HepG2 (cell line): Measurements from ENCODE around the gene KAT7. TPM values are rescaled to one million over a fixed set of nuclear protein-coding genes. Genes with fewer than 3 reads are reported as not detected.

ENCODE experiments used
- ATAC-seq: fragments of 200-7000 bp; cut with Tn5 transposase; 3 replicates; pipeline ENCODE4 v1.9.1; 2020; ENCODE audit warnings: mild to moderate bottlenecking, moderate library complexity
- BruUV-seq: library from RNA; stranded (reverse); fragments of 400-500 nt; replicated peaks from 2 replicates; lab custom pipeline; 2021; lab: Mats Ljungman, UMichigan
- CTCF ChIA-PET: fragments of 300-600 bp; formaldehyde crosslinking; extraction: SDS; loops from one replicate; lab custom pipeline; 2021; ENCODE audit warnings: low total read pairs, inconsistent platforms, low intra/inter-chr PET ratio; lab: Yijun Ruan, JAX
- POLR2A ChIA-PET: fragments of 350-600 bp; sonication (Branson Sonifier 250); formaldehyde crosslinking; loops from one replicate; lab custom pipeline; 2020; ENCODE audit warnings: antibody characterized with exemption, inconsistent platforms; lab: Yijun Ruan, JAX
- DNase-seq: peaks from one replicate; pipeline ENCODE4 v3.0.0-alpha.2; 2015; ENCODE audit warnings: low spot score
- FAIRE-seq: peaks from 3 replicates; lab custom pipeline; 2011; peaks lifted over from hg19 to GRCh38; lab: Jason Lieb, UNC
- H2AFZ ChIP-seq: one replicate; pipeline ENCODE4 v1.6.1; 2011; ENCODE audit warnings: low read length, inconsistent platforms
- H3K27ac ChIP-seq: fragments of 300-600 bp; 3 replicates; pipeline ENCODE4 v1.8.0; 2011; ENCODE audit warnings: mixed run types, mild to moderate bottlenecking, mixed read lengths, low read length, inconsistent platforms; ENCODE audit not compliant: insufficient read depth; ENCODE audit errors: extremely low read length
- H3K27me3 ChIP-seq, 2 experiments: fragments of 200-600 bp in 1 of 2; 2 replicates in 1 of 2; 3 replicates in 1 of 2; pipeline versions ENCODE4 v1.6.0 to v1.8.0; 2011; ENCODE audit warnings: low read length in 2 of 2, mild to moderate bottlenecking in 2 of 2, moderate library complexity in 2 of 2, inconsistent platforms in 1 of 2; ENCODE audit not compliant: insufficient read depth in 2 of 2, control insufficient read depth in 1 of 2
- H3K36me3 ChIP-seq, 2 experiments: fragments of 200-600 bp in 1 of 2; replicated peaks in 1 of 2; 2 replicates in 1 of 2; 3 replicates in 1 of 2; pipeline versions ENCODE4 v1.5.1 to v1.8.0; 2011; ENCODE audit warnings: low read length in 2 of 2, inconsistent platforms in 1 of 2; ENCODE audit not compliant: insufficient read depth in 2 of 2, control insufficient read depth in 1 of 2
- H3K4me1 ChIP-seq: 2 replicates; pipeline ENCODE4 v1.5.1; 2012; ENCODE audit warnings: low read length, inconsistent platforms; ENCODE audit not compliant: insufficient read depth
- H3K4me2 ChIP-seq: 2 replicates; pipeline ENCODE4 v1.6.0; 2011; ENCODE audit warnings: low read depth, low read length, inconsistent platforms
- H3K4me3 ChIP-seq, 3 experiments: fragments of 200-600 bp in 1 of 3; sonication (generic), shearing (Covaris generic) in 1 of 3; replicated peaks in 1 of 3; 2 replicates each; pipeline ENCODE4 v1.5.1; 2011 to 2016; ENCODE audit warnings: low read length in 3 of 3, inconsistent platforms in 2 of 3, low read depth in 2 of 3, mild to moderate bottlenecking in 2 of 3, control low read depth in 1 of 3, mixed read lengths in 1 of 3; ENCODE audit not compliant: insufficient read depth in 1 of 3
- H3K79me2 ChIP-seq: one replicate; pipeline ENCODE4 v1.6.1; 2011; ENCODE audit warnings: low read length, inconsistent platforms; ENCODE audit not compliant: insufficient read depth
- H3K9ac ChIP-seq: 2 replicates; pipeline ENCODE4 v1.6.0; 2011; ENCODE audit warnings: mild to moderate bottlenecking, low read depth, low read length, inconsistent platforms; ENCODE audit not compliant: insufficient read depth
- H3K9me3 ChIP-seq: 2 replicates; pipeline ENCODE4 v1.5.1; 2012; ENCODE audit warnings: mild to moderate bottlenecking, low read length
- H4K20me1 ChIP-seq: 2 replicates; pipeline ENCODE4 v1.6.0; 2011; ENCODE audit warnings: inconsistent platforms, mild to moderate bottlenecking, low read length, moderate library complexity; ENCODE audit not compliant: insufficient read depth
- GABPB1 ChIP-seq: IDR thresholded peaks from 2 replicates; pipeline ENCODE4 v1.6.1; 2016; ENCODE audit warnings: mild to moderate bottlenecking, missing genetic modification reagents, moderate library complexity, missing compliant biosample characterization
- HDAC1 ChIP-seq: sonication (generic); formaldehyde crosslinking; IDR thresholded peaks from 2 replicates; pipeline ENCODE4 v1.5.1; 2020; ENCODE audit warnings: mild to moderate bottlenecking, missing genetic modification reagents
- HDAC2 ChIP-seq: sonication (generic); formaldehyde crosslinking; IDR thresholded peaks from 2 replicates; pipeline ENCODE4 v1.4.0; 2020; ENCODE audit warnings: missing genetic modification reagents
- IRF2 ChIP-seq: IDR thresholded peaks from 2 replicates; pipeline ENCODE4 v1.6.1; 2018; ENCODE audit warnings: missing genetic modification reagents, missing compliant biosample characterization
- KDM5B ChIP-seq: sonication (generic); formaldehyde crosslinking; IDR thresholded peaks from 2 replicates; pipeline ENCODE4 v1.4.0; 2020; ENCODE audit warnings: missing genetic modification reagents, mild to moderate bottlenecking, borderline replicate concordance
- KDM6A ChIP-seq: IDR thresholded peaks from 2 replicates; pipeline ENCODE4 v1.6.1; 2016; ENCODE audit warnings: low read depth
- U2AF2 ChIP-seq: fragments of 200-400 bp; formaldehyde crosslinking; IDR thresholded peaks from 2 replicates; pipeline ENCODE4 v1.6.1; 2017; ENCODE audit warnings: low read depth, mild to moderate bottlenecking, low read length
- ZBTB7A ChIP-seq: sonication (generic); formaldehyde crosslinking; IDR thresholded peaks from 2 replicates; pipeline ENCODE4 v1.8.0; 2022; ENCODE audit warnings: mild to moderate bottlenecking, missing genetic modification reagents
- ZNF263 ChIP-seq: sonication (generic); formaldehyde crosslinking; IDR thresholded peaks from 2 replicates; pipeline ENCODE4 v1.4.0; 2020; ENCODE audit warnings: missing genetic modification reagents
- ZNF431 ChIP-seq: sonication (generic); formaldehyde crosslinking; IDR thresholded peaks from 2 replicates; pipeline ENCODE4 v1.9.0; 2022; ENCODE audit warnings: missing genetic modification reagents, low read depth, mild to moderate bottlenecking, borderline replicate concordance
- ZNF543 ChIP-seq: sonication (generic); formaldehyde crosslinking; IDR thresholded peaks from 2 replicates; pipeline ENCODE4 v1.4.0; 2020; ENCODE audit warnings: mild to moderate bottlenecking, missing genetic modification reagents
- ZNF569 ChIP-seq: sonication (generic); formaldehyde crosslinking; IDR thresholded peaks from 2 replicates; pipeline ENCODE4 v1.5.0; 2020; ENCODE audit warnings: mild to moderate bottlenecking, missing genetic modification reagents, moderate library complexity, borderline replicate concordance
- WGBS: methylation state at CpG from one replicate; pipeline ENCODE4 v1.1.6; 2017; ENCODE audit warnings: low lambda C conversion rate; 5-methylcytosine and 5-hydroxymethylcytosine counted together
- in situ Hi-C: cut with HindIII; loops from 2 replicates; pipeline ENCODE4 v1.10.0; 2017; ENCODE audit warnings: low pct_unique_long_range_greater_than_20kb; ENCODE audit not compliant: extremely low pct_ligation_motif_present
- intact Hi-C: fragments of 100-400 bp; cut with micrococcal nuclease; formaldehyde crosslinking; loops from one replicate; pipeline ENCODE4 v1.10.0; 2022; ENCODE audit not compliant: unreplicated experiment
- polyA plus RNA-seq, 8 experiments: library from polyadenylated mRNA; depleted of rRNA in 3 of 8; stranded (reverse) in 7 of 8; unstranded in 1 of 8; fragments of >200 nt; fragmentation: Illumina TruSeq in 4 of 8; extraction: Trizol in 4 of 8; gene quantifications; 2 replicates each; pipeline versions ENCODE4 v1.2.1 to v1.2.3, GENCODE V29; 2011 to 2016; ENCODE audit warnings: low read depth in 4 of 8, missing spikeins in 1 of 8, mixed read lengths in 1 of 8; ENCODE audit not compliant: insufficient read depth in 1 of 8
- total RNA-seq, 5 experiments: library from RNA; depleted of rRNA; stranded (reverse); fragments of >200 nt; fragmentation: Illumina TruSeq; extraction: Trizol; gene quantifications; 2 replicates each; pipeline ENCODE4 v1.2.3, GENCODE V29; 2016; ENCODE audit warnings: low read depth in 1 of 5
- TF ChIP-seq, protein P1 (sequence below): sonication (generic); formaldehyde crosslinking; IDR thresholded peaks from 2 replicates; pipeline ENCODE4 v1.9.0; 2022; ENCODE audit warnings: low read depth, missing genetic modification reagents
- TF ChIP-seq, protein P2 (sequence below): sonication (generic); formaldehyde crosslinking; IDR thresholded peaks from 2 replicates; pipeline ENCODE4 v1.4.0; 2020; ENCODE audit warnings: missing genetic modification reagents, borderline replicate concordance
- TF ChIP-seq, protein P3 (sequence below): sonication (generic); formaldehyde crosslinking; IDR thresholded peaks from 2 replicates; pipeline ENCODE4 v1.8.0; 2022; ENCODE audit warnings: mild to moderate bottlenecking, missing genetic modification reagents, borderline replicate concordance
- TF ChIP-seq, protein P4 (sequence below): sonication (generic); formaldehyde crosslinking; IDR thresholded peaks from 2 replicates; pipeline ENCODE4 v1.4.0; 2020; ENCODE audit warnings: missing genetic modification reagents; ENCODE audit errors: not compliant biosample characterization

The KAT7 gene
- total and polyA plus RNA-seq, 2 of the 13 experiments (the other 11 are each of a cell fraction or from before 2014, with no cell fraction given), result 21.2 to 39.2 TPM

DNA sequence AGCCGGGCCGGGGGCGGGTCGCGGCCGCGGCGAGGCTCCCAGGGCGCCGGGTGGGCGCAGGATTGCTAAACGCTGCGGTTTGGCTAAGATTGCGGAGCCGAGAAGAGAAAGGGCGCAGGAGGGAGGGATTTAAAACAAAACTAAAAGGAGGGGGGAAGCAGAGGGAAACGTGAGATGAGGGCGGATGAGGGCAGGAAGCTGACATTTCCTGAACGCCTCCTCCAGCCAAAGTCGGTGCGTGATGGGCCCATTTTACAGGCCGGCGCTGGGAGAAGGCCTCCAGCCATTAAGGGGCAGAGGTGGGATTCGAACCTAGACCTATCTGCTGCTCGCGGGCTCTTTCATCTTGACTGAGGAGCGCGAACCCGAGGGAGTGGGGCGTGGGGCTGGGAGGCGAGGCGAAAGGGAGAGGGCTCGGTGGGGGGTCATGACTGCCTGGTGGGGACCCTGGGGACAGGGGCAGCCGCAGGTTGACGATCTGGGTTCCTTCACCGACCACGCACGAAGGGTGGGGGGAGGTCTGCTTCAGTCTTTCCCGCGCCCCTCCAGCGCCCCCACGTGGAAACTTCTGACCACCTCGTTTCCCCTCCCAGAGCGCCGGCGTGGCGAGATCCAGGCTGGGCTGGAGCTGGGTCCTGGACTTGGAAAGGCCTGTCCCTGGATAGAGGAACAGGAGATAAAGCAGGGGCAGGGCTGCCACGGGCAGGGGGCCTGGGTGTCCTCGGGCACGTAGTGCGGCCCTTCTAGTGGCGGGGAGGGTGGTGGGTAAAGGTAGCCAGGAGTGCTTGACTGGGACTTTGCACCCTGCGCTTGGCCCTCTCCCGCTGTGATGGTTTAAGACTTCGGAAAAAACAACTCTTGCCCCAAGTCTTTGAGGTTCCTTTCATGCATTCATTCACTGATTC, 63.2 kb downstream of the KAT7 start:
- Histone ChIP-seq H3K27me3 (peaks cover 4 to 35% of the 10 kb centered on the region in 2 experiments; a peak in 4 of 5 replicates), H4K20me1 (peaks cover 3% of the 10 kb centered on the region; the same call in 1 of the 2 replicates), H3K4me1 (peaks cover 24% of the 10 kb centered on the region), H3K36me3 (no peaks in the 10 kb centered on the region), H3K4me2 (peak overlapping the region; percentile 97), H3K9me3 (no peaks in the 10 kb centered on the region), H2AFZ (peak overlapping the region; percentile 15), H3K79me2 (no peaks in the 10 kb centered on the region), H3K4me3 (peak overlapping the region; percentile 56 to 85 (median 69)), H3K27ac (no peak overlapping the region), H3K9ac (peak overlapping the region; percentile 51)
- ATAC-seq, result peak; percentile 76
- no TSS peak for BruUV-seq
- WGBS, result 2% methylated on average over 54 of the region's 55 CpGs
- in situ Hi-C loops, result no loop called here
- ChIA-PET CTCF (interaction anchor here (0.7 to 1.4 kb wide), 4 partner anchors 10 to 294 kb away, joined by 3 to 5 read pairs (median 4); no protein-coding TSS in a partner anchor), POLR2A (no interaction called here)
- intact Hi-C loops, result loop anchor here (2.0 to 10.0 kb wide), 2 partner anchors 145 to 287 kb away; partner anchors contain the start of gene SLC35B1
- FAIRE-seq, result peak; percentile 4
- DNase-seq, result peak; percentile 56
- TF ChIP-seq ZNF569 (no peak), GABPB1 (CRISPR knock-in tag) (peak; percentile 47; the same call in 1 of the 2 replicates), HDAC2 (CRISPR knock-in tag) (no peak; the same call in 1 of the 2 replicates), KDM5B (CRISPR knock-in tag) (peak; percentile 75; the same call in 1 of the 2 replicates), ZNF263 (CRISPR knock-in tag) (no peak), ZNF431 (CRISPR knock-in tag) (no peak), U2AF2 (no peak), KDM6A (CRISPR knock-in tag) (no peak), ZNF543 (no peak), IRF2 (CRISPR knock-in tag) (0 out of 2 replicates have a peak, but pooled peaks have one; percentile 20), ZBTB7A (peak; percentile 49; the same call in 1 of the 2 replicates), HDAC1 (peak; percentile 83)
- TF ChIP-seq, protein P1, sequence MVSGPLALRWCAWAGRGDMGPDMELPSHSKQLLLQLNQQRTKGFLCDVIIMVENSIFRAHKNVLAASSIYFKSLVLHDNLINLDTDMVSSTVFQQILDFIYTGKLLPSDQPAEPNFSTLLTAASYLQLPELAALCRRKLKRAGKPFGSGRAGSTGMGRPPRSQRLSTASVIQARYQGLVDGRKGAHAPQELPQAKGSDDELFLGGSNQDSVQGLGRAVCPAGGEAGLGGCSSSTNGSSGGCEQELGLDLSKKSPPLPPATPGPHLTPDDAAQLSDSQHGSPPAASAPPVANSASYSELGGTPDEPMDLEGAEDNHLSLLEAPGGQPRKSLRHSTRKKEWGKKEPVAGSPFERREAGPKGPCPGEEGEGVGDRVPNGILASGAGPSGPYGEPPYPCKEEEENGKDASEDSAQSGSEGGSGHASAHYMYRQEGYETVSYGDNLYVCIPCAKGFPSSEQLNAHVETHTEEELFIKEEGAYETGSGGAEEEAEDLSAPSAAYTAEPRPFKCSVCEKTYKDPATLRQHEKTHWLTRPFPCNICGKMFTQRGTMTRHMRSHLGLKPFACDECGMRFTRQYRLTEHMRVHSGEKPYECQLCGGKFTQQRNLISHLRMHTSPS (CRISPR knock-in tag), result peak; percentile 71
- TF ChIP-seq, protein P2, sequence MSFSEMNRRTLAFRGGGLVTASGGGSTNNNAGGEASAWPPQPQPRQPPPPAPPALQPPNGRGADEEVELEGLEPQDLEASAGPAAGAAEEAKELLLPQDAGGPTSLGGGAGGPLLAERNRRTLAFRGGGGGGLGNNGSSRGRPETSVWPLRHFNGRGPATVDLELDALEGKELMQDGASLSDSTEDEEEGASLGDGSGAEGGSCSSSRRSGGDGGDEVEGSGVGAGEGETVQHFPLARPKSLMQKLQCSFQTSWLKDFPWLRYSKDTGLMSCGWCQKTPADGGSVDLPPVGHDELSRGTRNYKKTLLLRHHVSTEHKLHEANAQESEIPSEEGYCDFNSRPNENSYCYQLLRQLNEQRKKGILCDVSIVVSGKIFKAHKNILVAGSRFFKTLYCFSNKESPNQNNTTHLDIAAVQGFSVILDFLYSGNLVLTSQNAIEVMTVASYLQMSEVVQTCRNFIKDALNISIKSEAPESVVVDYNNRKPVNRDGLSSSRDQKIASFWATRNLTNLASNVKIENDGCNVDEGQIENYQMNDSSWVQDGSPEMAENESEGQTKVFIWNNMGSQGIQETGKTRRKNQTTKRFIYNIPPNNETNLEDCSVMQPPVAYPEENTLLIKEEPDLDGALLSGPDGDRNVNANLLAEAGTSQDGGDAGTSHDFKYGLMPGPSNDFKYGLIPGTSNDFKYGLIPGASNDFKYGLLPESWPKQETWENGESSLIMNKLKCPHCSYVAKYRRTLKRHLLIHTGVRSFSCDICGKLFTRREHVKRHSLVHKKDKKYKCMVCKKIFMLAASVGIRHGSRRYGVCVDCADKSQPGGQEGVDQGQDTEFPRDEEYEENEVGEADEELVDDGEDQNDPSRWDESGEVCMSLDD (CRISPR knock-in tag), result no peak
- TF ChIP-seq, protein P3, sequence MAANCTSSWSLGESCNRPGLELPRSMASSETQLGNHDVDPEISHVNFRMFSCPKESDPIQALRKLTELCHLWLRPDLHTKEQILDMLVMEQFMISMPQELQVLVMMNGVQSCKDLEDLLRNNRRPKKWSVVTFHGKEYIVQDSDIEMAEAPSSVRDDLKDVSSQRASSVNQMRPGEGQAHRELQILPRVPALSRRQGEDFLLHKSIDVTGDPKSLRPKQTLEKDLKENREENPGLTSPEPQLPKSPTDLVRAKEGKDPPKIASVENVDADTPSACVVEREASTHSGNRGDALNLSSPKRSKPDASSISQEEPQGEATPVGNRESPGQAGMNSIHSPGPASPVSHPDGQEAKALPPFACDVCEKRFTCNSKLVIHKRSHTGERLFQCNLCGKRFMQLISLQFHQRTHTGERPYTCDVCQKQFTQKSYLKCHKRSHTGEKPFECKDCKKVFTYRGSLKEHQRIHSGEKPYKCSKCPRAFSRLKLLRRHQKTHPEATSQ (CRISPR knock-in tag), result no peak
- TF ChIP-seq, protein P4, sequence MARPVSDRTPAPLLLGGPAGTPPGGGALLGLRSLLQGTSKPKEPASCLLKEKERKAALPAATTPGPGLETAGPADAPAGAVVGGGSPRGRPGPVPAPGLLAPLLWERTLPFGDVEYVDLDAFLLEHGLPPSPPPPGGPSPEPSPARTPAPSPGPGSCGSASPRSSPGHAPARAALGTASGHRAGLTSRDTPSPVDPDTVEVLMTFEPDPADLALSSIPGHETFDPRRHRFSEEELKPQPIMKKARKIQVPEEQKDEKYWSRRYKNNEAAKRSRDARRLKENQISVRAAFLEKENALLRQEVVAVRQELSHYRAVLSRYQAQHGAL (CRISPR knock-in tag), result no peak
